Keratinocyte (primary cell): ENCODE results near the gene GSTT4.

ENCODE experiments used
- CTCF ChIP-seq, 3 experiments: IDR thresholded peaks in 1 of 3; conservative IDR thresholded peaks in 1 of 3; optimal IDR thresholded peaks in 1 of 3; 2 replicates in 2 of 3; 3 replicates in 1 of 3; pipeline versions ENCODE3 to v1.5.1; 2011; ENCODE audit warnings: low read length in 3 of 3, mild to moderate bottlenecking in 3 of 3, moderate library complexity in 2 of 3, control low read depth in 1 of 3, inconsistent platforms in 1 of 3; ENCODE audit not compliant: insufficient read depth in 2 of 3; ENCODE audit errors: extremely low read depth in 1 of 3
- EZH2 ChIP-seq: IDR thresholded peaks from one replicate; pipeline ENCODE4 v1.6.1; 2012; ENCODE audit warnings: inconsistent platforms, mild to moderate bottlenecking, low read length, moderate library complexity

- TF ChIP-seq CTCF (optimal IDR thresholded peaks at IDR 0.05 in 1 of 3, IDR thresholded peaks at IDR 0.05 in 1 of 3, conservative IDR thresholded peaks at IDR 0.05 in 1 of 3; ENCODE audit: extremely low read depth in 1 of 3, insufficient read depth in 2 of 3, low read length in 3 of 3) (no peak), EZH2 (no peak)
Observed at GRCh38 chr22:24053481-24054226, 48.4 kb upstream of the GSTT4 start.
